ENCODE measurements around the gene LAT. TPM values are rescaled to one million over a fixed set of nuclear protein-coding genes. Genes with fewer than 3 reads are reported as not detected.

LAT gene
- total RNA-seq, 1 experiment from 2014 or later = 3.3 TPM

DNA sequence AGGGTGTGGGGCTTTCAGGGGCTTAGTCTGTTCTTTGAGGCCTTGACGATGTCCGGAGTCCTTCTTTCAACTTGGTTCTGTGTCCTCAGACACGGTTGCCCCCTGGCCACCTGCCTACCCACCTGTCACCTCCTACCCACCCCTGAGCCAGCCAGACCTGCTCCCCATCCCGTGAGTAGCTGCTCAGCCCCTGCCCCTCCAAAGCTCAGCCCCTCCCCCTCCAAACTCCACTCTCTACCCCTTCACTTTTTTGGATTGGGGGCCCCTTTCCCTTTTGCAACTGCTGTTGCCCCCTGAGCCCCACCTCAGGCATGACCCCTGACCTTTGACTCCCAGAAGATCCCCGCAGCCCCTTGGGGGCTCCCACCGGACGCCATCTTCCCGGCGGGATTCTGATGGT, 1.2 kb downstream of the LAT start:
- H3K27me3 ChIP-seq (ENCODE audit: insufficient read depth, low read length) = no peaks in the 10 kb centered on the region
- ATAC-seq = no peak
- TF ChIP-seq ZBTB33 (IDR thresholded peaks at IDR 0.05; ENCODE audit: extremely low read depth, insufficient replicate concordance, low read length) (no peak), TCF7L2 (IDR thresholded peaks at IDR 0.05; ENCODE audit: borderline replicate concordance, extremely low read depth, insufficient read depth, insufficient read length) (no peak), EZH2 (IDR thresholded peaks at IDR 0.05) (no peak), ZFX (IDR thresholded peaks at IDR 0.05) (no peak), SP1 (IDR thresholded peaks at IDR 0.05; ENCODE audit: low read depth) (no peak)
- RAD21 ChIA-PET (ENCODE audit: low non-redundant PET in 1 of 2, low total read pairs in 2 of 2, uncharacterized antibody in 2 of 2, unreplicated experiment in 2 of 2) = no interaction called here
- no peaks in the 10 kb centered on the region; a peak in 1 of 4 replicates for H3K9me3 ChIP-seq (ENCODE audit: control insufficient read depth in 1 of 2, insufficient read depth in 1 of 2, low read depth in 1 of 2, low read length in 2 of 2)
- CTCF ChIA-PET = no interaction called here
- H3K36me3 ChIP-seq (ENCODE audit: control insufficient read depth in 1 of 2, insufficient read depth in 2 of 2, low read length in 2 of 2) = peaks cover 0 to 13% of the 10 kb centered on the region in 2 experiments; a peak in 2 of 4 replicates
- POLR2A ChIA-PET = no interaction called here
- no peak overlapping the region for H3K4me3 ChIP-seq (replicated peaks in 1 of 2; ENCODE audit: low read depth in 1 of 2, low read length in 2 of 2)
- no peaks in the 10 kb centered on the region for H3K79me2 ChIP-seq (ENCODE audit: insufficient read depth, low read length)
- BruUV-seq (replicated peaks) = no TSS peak
- no peaks in the 10 kb centered on the region for H3K4me1 ChIP-seq (ENCODE audit: control insufficient read depth in 1 of 2, insufficient read depth in 2 of 2, low read length in 2 of 2)
- H2AFZ ChIP-seq (ENCODE audit: low read depth, low read length, poor library complexity, severe bottlenecking) = no peak overlapping the region
- no peak overlapping the region for H3K4me2 ChIP-seq (ENCODE audit: low read length)
- intact Hi-C loops (cut with micrococcal nuclease) = no loop called here
- no peaks in the 10 kb centered on the region for H3K9me2 ChIP-seq (ENCODE audit: insufficient read depth)
- H3K27ac ChIP-seq (ENCODE audit: low read depth, low read length) = no peak overlapping the region
- no peak overlapping the region for H3K9ac ChIP-seq (ENCODE audit: low read length)
- no peaks in the 10 kb centered on the region for H4K20me1 ChIP-seq (ENCODE audit: insufficient read depth)
- DNase-seq (ENCODE audit: low read depth, low spot score) = no peak

DNA sequence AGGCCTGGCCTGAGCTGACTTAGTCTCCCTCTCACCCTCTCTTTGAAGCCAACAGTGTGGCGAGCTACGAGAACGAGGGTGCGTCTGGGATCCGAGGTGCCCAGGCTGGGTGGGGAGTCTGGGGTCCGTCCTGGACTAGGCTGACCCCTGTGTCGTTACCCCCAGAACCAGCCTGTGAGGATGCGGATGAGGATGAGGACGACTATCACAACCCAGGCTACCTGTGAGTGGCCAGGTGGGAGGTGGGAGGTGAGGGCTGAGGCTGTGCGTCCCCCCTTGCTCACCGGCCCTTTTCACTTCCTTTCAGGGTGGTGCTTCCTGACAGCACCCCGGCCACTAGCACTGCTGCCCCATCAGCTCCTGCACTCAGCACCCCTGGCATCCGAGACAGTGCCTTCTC, 1.6 kb downstream of the LAT start:
- ChIA-PET CTCF (interaction anchor here (1.0 kb wide), 1 partner anchor 13 kb away, joined by 3 read pairs; no protein-coding TSS in a partner anchor), POLR2A (no interaction called here), RAD21 (ENCODE audit: low non-redundant PET in 1 of 2, low total read pairs in 2 of 2, uncharacterized antibody in 2 of 2, unreplicated experiment in 2 of 2) (no interaction called here)
- DNase-seq (ENCODE audit: low read depth, low spot score) (no peak), ATAC-seq (no peak)
- Histone ChIP-seq H3K4me2 (ENCODE audit: low read length) (no peak overlapping the region), H3K27ac (ENCODE audit: low read depth, low read length) (no peak overlapping the region), H3K27me3 (ENCODE audit: insufficient read depth, low read length) (no peaks in the 10 kb centered on the region), H3K4me1 (ENCODE audit: control insufficient read depth in 1 of 2, insufficient read depth in 2 of 2, low read length in 2 of 2) (no peaks in the 10 kb centered on the region), H3K36me3 (ENCODE audit: control insufficient read depth in 1 of 2, insufficient read depth in 2 of 2, low read length in 2 of 2) (peaks cover 0 to 9% of the 10 kb centered on the region in 2 experiments; a peak in 2 of 4 replicates), H3K79me2 (ENCODE audit: insufficient read depth, low read length) (no peaks in the 10 kb centered on the region), H3K9ac (ENCODE audit: low read length) (no peak overlapping the region), H3K9me2 (ENCODE audit: insufficient read depth) (no peaks in the 10 kb centered on the region), H3K9me3 (ENCODE audit: control insufficient read depth in 1 of 2, insufficient read depth in 1 of 2, low read depth in 1 of 2, low read length in 2 of 2) (no peaks in the 10 kb centered on the region; a peak in 1 of 4 replicates), H3K4me3 (replicated peaks in 1 of 2; ENCODE audit: low read depth in 1 of 2, low read length in 2 of 2) (no peak overlapping the region), H2AFZ (ENCODE audit: low read depth, low read length, poor library complexity, severe bottlenecking) (no peak overlapping the region), H4K20me1 (ENCODE audit: insufficient read depth) (no peaks in the 10 kb centered on the region)
- intact Hi-C loops (cut with micrococcal nuclease) = no loop called here
- TF ChIP-seq RAD21 (IDR thresholded peaks at IDR 0.05; ENCODE audit: low read depth) = no peak
- no peak for TF ChIP-seq JUND (IDR thresholded peaks at IDR 0.05)
- no TSS peak for BruUV-seq (replicated peaks)

All from HCT116 (cell line).